HepG2 (cell line): ENCODE results near the gene RGS19. TPM values are rescaled to one million over a fixed set of nuclear protein-coding genes. Genes with fewer than 3 reads are reported as not detected.
A peak's percentile ranks its signal among the peaks of the same experiment; 100 is the strongest.

ENCODE experiments used
- DNMT3B ChIP-seq: conservative IDR thresholded peaks from 2 replicates; pipeline ENCODE4 v1.6.1; 2016; ENCODE audit warnings: missing biosample characterization, control low read depth
- ELF3 ChIP-seq: IDR thresholded peaks from 2 replicates; pipeline ENCODE4 v1.6.1; 2016; ENCODE audit warnings: missing genetic modification reagents, missing compliant biosample characterization
- ELF4 ChIP-seq: sonication (generic); formaldehyde crosslinking; IDR thresholded peaks from 2 replicates; pipeline ENCODE4 v1.5.0; 2020; ENCODE audit warnings: missing genetic modification reagents, mild to moderate bottlenecking, moderate library complexity, borderline replicate concordance
- FLYWCH1 ChIP-seq: sonication (generic); formaldehyde crosslinking; IDR thresholded peaks from 2 replicates; pipeline ENCODE4 v1.8.1; 2023; ENCODE audit warnings: mild to moderate bottlenecking, missing genetic modification reagents
- HOXA7 ChIP-seq: sonication (generic); formaldehyde crosslinking; IDR thresholded peaks from 2 replicates; pipeline ENCODE4 v1.8.1; 2022; ENCODE audit warnings: mild to moderate bottlenecking, missing genetic modification reagents, moderate library complexity
- PITX1 ChIP-seq: sonication (generic); formaldehyde crosslinking; IDR thresholded peaks from 2 replicates; pipeline ENCODE4 v1.5.1; 2020; ENCODE audit warnings: mild to moderate bottlenecking, missing genetic modification reagents
- RBFOX2 ChIP-seq: fragments of 200-400 bp; formaldehyde crosslinking; IDR thresholded peaks from 2 replicates; pipeline ENCODE4 v1.6.1; 2017; ENCODE audit warnings: low read depth, mild to moderate bottlenecking, low read length
- SOX13 ChIP-seq, 3 experiments: fragments of 450-650 bp in 1 of 3; sonication (generic) in 1 of 3; formaldehyde crosslinking in 1 of 3; IDR thresholded peaks in 2 of 3; conservative IDR thresholded peaks in 1 of 3; 2 replicates each; pipeline versions ENCODE4 v1.5.0 to v1.6.1; 2016 to 2020; ENCODE audit warnings: antibody characterized with exemption in 1 of 3, mild to moderate bottlenecking in 1 of 3, missing compliant biosample characterization in 1 of 3, missing genetic modification reagents in 1 of 3, moderate library complexity in 1 of 3
- SOX5 ChIP-seq: IDR thresholded peaks from 2 replicates; pipeline ENCODE4 v1.6.1; 2016; ENCODE audit warnings: borderline replicate concordance
- ZNF3 ChIP-seq: IDR thresholded peaks from 2 replicates; pipeline ENCODE4 v1.7.0; 2017; ENCODE audit warnings: inconsistent platforms
- ZNF550 ChIP-seq: sonication (generic); formaldehyde crosslinking; IDR thresholded peaks from 2 replicates; pipeline ENCODE4 v1.4.0; 2020; ENCODE audit warnings: mild to moderate bottlenecking, missing genetic modification reagents, borderline replicate concordance
- ZNF562 ChIP-seq: sonication (generic); formaldehyde crosslinking; IDR thresholded peaks from 2 replicates; pipeline ENCODE4 v1.8.0; 2022; ENCODE audit warnings: missing genetic modification reagents, borderline replicate concordance
- ZNF713 ChIP-seq: sonication (generic); formaldehyde crosslinking; IDR thresholded peaks from 2 replicates; pipeline ENCODE4 v1.4.0; 2020; ENCODE audit warnings: mild to moderate bottlenecking, missing genetic modification reagents
- polyA plus RNA-seq, 8 experiments: library from polyadenylated mRNA; depleted of rRNA in 3 of 8; stranded (reverse) in 7 of 8; unstranded in 1 of 8; fragments of >200 nt; fragmentation: Illumina TruSeq in 4 of 8; extraction: Trizol in 4 of 8; gene quantifications; 2 replicates each; pipeline versions ENCODE4 v1.2.1 to v1.2.3, GENCODE V29; 2011 to 2016; ENCODE audit warnings: low read depth in 4 of 8, missing spikeins in 1 of 8, mixed read lengths in 1 of 8; ENCODE audit not compliant: insufficient read depth in 1 of 8
- total RNA-seq, 5 experiments: library from RNA; depleted of rRNA; stranded (reverse); fragments of >200 nt; fragmentation: Illumina TruSeq; extraction: Trizol; gene quantifications; 2 replicates each; pipeline ENCODE4 v1.2.3, GENCODE V29; 2016; ENCODE audit warnings: low read depth in 1 of 5
- TF ChIP-seq, protein P1 (sequence below): sonication (generic); formaldehyde crosslinking; IDR thresholded peaks from 2 replicates; pipeline ENCODE4; 2020; ENCODE audit warnings: missing genetic modification reagents, mild to moderate bottlenecking, borderline replicate concordance
- TF ChIP-seq, protein P2 (sequence below): sonication (generic); formaldehyde crosslinking; IDR thresholded peaks from 2 replicates; pipeline ENCODE4 v1.4.0; 2020; ENCODE audit warnings: missing genetic modification reagents
- TF ChIP-seq, protein P3 (sequence below): sonication (generic); formaldehyde crosslinking; IDR thresholded peaks from 2 replicates; pipeline ENCODE4 v1.5.0; 2020; ENCODE audit warnings: missing genetic modification reagents, mild to moderate bottlenecking, borderline replicate concordance
- TF ChIP-seq, protein P4 (sequence below): sonication (generic); formaldehyde crosslinking; IDR thresholded peaks from 2 replicates; pipeline ENCODE4 v1.5.0; 2020; ENCODE audit warnings: mild to moderate bottlenecking, missing genetic modification reagents
- TF ChIP-seq, protein P5 (sequence below): sonication (generic); formaldehyde crosslinking; IDR thresholded peaks from 2 replicates; pipeline ENCODE4 v1.4.0; 2020; ENCODE audit warnings: missing genetic modification reagents

The RGS19 gene
- total and polyA plus RNA-seq, 2 of the 13 experiments (the other 11 are each of a cell fraction or from before 2014, with no cell fraction given) = 10.7 to 11.9 TPM

DNA sequence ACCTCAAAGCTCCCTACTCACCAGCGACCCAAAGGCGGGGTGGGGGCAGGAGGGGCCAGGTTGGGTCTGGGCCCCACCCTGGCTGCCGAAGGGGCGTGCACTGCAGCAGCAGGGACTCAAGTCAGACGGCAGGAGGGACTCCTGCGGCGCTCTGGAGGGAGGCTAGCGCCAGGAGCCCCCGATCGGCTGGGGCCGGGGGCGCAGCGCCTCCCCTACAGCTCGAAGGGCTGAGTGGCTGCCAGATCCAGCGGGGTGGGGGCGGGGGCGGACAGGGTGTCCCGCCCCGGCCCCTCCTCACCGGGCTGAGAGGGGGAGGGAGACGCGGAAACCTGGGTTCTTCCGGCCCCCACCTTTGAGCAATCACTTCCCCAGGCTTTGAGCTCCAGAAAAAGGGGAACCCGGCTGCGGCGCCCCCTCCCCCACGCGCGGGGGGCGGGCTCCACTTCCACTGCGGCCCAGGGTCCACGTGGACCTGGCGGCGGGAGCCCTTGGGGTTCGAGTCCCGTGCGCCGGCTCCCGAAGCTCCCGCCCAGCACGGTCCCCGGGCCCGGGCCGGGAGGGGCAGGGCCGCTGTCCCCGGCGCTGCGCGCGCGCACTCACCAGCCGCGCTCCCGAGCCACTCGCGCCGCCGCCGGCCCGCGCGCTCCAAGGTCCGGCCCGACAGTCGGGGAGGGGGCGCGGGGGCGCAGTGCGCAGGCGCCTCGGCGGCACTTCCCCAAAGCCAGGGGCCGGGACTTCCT lies at the start of gene RGS19 (continued):
- no peak for TF ChIP-seq ZNF562 (CRISPR knock-in tag)
- TF ChIP-seq, protein P1, sequence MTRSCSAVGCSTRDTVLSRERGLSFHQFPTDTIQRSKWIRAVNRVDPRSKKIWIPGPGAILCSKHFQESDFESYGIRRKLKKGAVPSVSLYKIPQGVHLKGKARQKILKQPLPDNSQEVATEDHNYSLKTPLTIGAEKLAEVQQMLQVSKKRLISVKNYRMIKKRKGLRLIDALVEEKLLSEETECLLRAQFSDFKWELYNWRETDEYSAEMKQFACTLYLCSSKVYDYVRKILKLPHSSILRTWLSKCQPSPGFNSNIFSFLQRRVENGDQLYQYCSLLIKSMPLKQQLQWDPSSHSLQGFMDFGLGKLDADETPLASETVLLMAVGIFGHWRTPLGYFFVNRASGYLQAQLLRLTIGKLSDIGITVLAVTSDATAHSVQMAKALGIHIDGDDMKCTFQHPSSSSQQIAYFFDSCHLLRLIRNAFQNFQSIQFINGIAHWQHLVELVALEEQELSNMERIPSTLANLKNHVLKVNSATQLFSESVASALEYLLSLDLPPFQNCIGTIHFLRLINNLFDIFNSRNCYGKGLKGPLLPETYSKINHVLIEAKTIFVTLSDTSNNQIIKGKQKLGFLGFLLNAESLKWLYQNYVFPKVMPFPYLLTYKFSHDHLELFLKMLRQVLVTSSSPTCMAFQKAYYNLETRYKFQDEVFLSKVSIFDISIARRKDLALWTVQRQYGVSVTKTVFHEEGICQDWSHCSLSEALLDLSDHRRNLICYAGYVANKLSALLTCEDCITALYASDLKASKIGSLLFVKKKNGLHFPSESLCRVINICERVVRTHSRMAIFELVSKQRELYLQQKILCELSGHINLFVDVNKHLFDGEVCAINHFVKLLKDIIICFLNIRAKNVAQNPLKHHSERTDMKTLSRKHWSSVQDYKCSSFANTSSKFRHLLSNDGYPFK (CRISPR knock-in tag) = 0 out of 2 replicates have a peak, but pooled peaks have one; percentile 47
- no peak for TF ChIP-seq SOX13 (IDR thresholded peaks at IDR 0.05)
- no peak for TF ChIP-seq SOX13 (CRISPR knock-in tag; conservative IDR thresholded peaks at IDR 0.05 in 1 of 2, IDR thresholded peaks at IDR 0.05 in 1 of 2)
- TF ChIP-seq, protein P2, sequence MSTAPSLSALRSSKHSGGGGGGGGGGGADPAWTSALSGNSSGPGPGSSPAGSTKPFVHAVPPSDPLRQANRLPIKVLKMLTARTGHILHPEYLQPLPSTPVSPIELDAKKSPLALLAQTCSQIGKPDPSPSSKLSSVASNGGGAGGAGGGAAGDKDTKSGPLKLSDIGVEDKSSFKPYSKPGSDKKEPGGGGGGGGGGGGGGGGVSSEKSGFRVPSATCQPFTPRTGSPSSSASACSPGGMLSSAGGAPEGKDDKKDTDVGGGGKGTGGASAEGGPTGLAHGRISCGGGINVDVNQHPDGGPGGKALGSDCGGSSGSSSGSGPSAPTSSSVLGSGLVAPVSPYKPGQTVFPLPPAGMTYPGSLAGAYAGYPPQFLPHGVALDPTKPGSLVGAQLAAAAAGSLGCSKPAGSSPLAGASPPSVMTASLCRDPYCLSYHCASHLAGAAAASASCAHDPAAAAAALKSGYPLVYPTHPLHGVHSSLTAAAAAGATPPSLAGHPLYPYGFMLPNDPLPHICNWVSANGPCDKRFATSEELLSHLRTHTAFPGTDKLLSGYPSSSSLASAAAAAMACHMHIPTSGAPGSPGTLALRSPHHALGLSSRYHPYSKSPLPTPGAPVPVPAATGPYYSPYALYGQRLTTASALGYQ (CRISPR knock-in tag) = no peak; the same call in 1 of the 2 replicates
- 0 out of 2 replicates have a peak, but pooled peaks have one; percentile 84 for TF ChIP-seq ZNF550 (CRISPR knock-in tag)
- TF ChIP-seq HOXA7 (CRISPR knock-in tag) = no peak
- TF ChIP-seq PITX1 (CRISPR knock-in tag) = peak; percentile 24; the same call in 1 of the 2 replicates
- no peak for TF ChIP-seq DNMT3B (CRISPR knock-in tag)
- no peak for TF ChIP-seq SOX5 (CRISPR knock-in tag)
- TF ChIP-seq ZNF713 (CRISPR knock-in tag) = peak; percentile 74; the same call in 1 of the 2 replicates
- no peak for TF ChIP-seq ELF4 (CRISPR knock-in tag)
- 0 out of 2 replicates have a peak, but pooled peaks have one; percentile 45 for TF ChIP-seq FLYWCH1 (CRISPR knock-in tag)
- peak; percentile 64 for TF ChIP-seq RBFOX2
- no peak for TF ChIP-seq ELF3
- TF ChIP-seq, protein P3, sequence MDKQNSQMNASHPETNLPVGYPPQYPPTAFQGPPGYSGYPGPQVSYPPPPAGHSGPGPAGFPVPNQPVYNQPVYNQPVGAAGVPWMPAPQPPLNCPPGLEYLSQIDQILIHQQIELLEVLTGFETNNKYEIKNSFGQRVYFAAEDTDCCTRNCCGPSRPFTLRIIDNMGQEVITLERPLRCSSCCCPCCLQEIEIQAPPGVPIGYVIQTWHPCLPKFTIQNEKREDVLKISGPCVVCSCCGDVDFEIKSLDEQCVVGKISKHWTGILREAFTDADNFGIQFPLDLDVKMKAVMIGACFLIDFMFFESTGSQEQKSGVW (CRISPR knock-in tag) = no peak
- TF ChIP-seq, protein P4, sequence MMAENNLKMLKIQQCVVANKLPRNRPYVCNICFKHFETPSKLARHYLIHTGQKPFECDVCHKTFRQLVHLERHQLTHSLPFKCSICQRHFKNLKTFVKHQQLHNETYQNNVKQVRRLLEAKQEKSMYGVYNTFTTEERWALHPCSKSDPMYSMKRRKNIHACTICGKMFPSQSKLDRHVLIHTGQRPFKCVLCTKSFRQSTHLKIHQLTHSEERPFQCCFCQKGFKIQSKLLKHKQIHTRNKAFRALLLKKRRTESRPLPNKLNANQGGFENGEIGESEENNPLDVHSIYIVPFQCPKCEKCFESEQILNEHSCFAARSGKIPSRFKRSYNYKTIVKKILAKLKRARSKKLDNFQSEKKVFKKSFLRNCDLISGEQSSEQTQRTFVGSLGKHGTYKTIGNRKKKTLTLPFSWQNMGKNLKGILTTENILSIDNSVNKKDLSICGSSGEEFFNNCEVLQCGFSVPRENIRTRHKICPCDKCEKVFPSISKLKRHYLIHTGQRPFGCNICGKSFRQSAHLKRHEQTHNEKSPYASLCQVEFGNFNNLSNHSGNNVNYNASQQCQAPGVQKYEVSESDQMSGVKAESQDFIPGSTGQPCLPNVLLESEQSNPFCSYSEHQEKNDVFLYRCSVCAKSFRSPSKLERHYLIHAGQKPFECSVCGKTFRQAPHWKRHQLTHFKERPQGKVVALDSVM (CRISPR knock-in tag) = no peak
- TF ChIP-seq ZNF3 (CRISPR knock-in tag) = no peak
- TF ChIP-seq, protein P5, sequence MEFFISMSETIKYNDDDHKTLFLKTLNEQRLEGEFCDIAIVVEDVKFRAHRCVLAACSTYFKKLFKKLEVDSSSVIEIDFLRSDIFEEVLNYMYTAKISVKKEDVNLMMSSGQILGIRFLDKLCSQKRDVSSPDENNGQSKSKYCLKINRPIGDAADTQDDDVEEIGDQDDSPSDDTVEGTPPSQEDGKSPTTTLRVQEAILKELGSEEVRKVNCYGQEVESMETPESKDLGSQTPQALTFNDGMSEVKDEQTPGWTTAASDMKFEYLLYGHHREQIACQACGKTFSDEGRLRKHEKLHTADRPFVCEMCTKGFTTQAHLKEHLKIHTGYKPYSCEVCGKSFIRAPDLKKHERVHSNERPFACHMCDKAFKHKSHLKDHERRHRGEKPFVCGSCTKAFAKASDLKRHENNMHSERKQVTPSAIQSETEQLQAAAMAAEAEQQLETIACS = peak; percentile 89
